Measurements from ENCODE around the gene CACNA1D. TPM values are rescaled to one million over a fixed set of nuclear protein-coding genes. Genes with fewer than 3 reads are reported as not detected.

Gene CACNA1D
- total RNA-seq, 4 donors from 2014 or later, result 0.75 to 2.5 (median 1.2) TPM

DNA sequence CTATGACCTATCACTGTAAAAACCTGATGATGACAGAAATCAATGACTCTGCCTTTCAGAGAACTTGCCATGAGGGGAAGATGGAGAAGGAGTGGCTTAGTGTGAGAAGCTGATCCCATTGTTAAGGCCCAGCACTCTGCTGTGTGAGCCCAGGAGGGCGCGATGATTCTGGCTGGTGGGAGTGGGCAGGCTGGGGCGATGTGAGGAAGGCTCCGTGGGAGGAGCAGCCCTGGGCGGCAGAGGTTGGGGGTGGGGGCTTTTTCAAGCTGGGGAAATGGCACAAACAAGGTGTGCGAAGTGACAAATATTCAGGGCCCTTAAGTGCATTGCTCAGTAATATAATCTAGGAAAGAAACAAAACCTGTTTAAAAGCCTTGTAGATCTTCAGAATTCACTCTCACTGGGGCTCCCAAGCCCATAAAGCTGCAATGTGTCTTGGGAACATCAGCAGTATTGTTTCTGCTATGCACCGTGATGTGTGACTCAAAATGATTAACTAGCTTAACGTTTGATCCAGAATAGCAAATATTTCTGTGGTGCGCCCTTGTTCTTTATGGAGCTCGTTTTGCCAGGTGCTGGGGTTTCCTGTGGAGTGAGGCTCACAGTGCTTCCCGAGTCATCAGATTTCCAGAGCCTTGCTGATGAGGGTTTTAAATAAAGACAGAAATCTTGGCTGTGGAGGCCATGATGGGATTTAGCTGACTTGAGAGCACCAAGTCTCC lies 210.8 kb downstream of the CACNA1D start:
- Histone ChIP-seq H3K27ac (replicated peaks in 1 of 4) (no peak overlapping the region), H3K4me3 (no peak overlapping the region), H3K36me3 (no peaks in the 10 kb centered on the region), H3K27me3 (no peaks in the 10 kb centered on the region), H3K4me1 (peaks cover 4 to 7% (median 6%) of the 10 kb centered on the region in 4 donors), H3K9me3 (no peaks in the 10 kb centered on the region)
- WGBS, result 78% methylated on average over 11 of the region's 11 CpGs
- intact Hi-C loops (cut with DNase I), result no loop called here
- DNase-seq (ENCODE audit: extremely low spot score), result peak; percentile 86
- TF ChIP-seq POLR2A (IDR thresholded peaks at IDR 0.05; ENCODE audit: low read depth), result no peak
- TF ChIP-seq CTCF (IDR thresholded peaks at IDR 0.05), result no peak
- no peak for TF ChIP-seq EP300 (IDR thresholded peaks at IDR 0.05)
- no peak for TF ChIP-seq POLR2AphosphoS5 (IDR thresholded peaks at IDR 0.05)

DNA sequence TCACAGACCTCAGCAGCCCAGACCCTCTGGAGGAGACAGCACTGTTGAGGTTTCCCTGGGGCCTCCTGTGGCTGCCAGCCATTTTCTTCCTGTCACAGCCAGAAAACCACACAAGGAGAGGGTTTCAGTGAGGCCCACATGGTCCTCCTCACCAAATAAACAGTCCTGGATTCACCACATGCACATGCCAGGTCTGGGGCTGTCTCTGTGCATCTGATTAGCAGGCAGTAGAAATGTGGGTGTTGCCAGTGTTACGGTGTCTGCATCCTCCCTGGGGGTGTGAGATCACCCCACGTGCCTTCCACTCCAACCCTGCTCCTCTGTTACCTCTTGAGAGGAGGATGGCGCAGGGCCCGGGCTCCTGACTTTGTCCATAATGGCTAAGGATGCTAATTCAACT lies 211.4 kb downstream of the CACNA1D start:
- Histone ChIP-seq H3K27me3 (no peaks in the 10 kb centered on the region), H3K36me3 (no peaks in the 10 kb centered on the region), H3K4me3 (no peak overlapping the region), H3K27ac (replicated peaks in 1 of 4) (no peak overlapping the region), H3K4me1 (peaks cover 6 to 10% (median 8%) of the 10 kb centered on the region in 4 donors), H3K9me3 (no peaks in the 10 kb centered on the region)
- intact Hi-C loops (cut with DNase I), result no loop called here
- no peak for DNase-seq (ENCODE audit: extremely low spot score)
- WGBS, result 90% methylated on average over 3 of the region's 4 CpGs
- TF ChIP-seq POLR2A (IDR thresholded peaks at IDR 0.05; ENCODE audit: low read depth) (no peak), POLR2AphosphoS5 (IDR thresholded peaks at IDR 0.05) (no peak)

DNA sequence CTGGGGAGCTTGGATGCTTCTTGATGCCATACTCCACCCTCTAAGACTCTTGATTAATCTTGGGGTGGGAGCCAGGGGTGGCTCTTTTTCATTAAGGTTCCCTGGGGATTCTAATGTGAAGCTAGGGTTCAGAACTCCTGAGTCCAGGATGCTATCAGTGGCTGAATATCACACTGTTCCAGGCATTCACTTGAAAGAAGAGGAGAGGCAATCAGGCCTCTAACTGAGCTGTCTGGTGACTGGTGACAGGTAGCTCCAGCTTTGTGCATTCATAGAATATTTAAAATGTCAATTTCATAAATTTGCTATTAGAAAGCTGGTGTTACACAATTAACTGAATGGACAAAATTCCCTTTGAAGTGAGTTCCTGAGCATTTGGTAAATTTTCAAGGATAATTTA lies 212.8 kb downstream of the CACNA1D start:
- Histone ChIP-seq H3K36me3 (no peaks in the 10 kb centered on the region), H3K27ac (replicated peaks in 1 of 4) (no peak overlapping the region), H3K9me3 (no peaks in the 10 kb centered on the region), H3K27me3 (no peaks in the 10 kb centered on the region), H3K4me1 (peaks cover 6 to 13% (median 9%) of the 10 kb centered on the region in 4 donors), H3K4me3 (no peak overlapping the region)
- DNase-seq (ENCODE audit: extremely low spot score), result peak; percentile 55
- no peak for TF ChIP-seq CTCF (IDR thresholded peaks at IDR 0.05)
- TF ChIP-seq POLR2AphosphoS5 (IDR thresholded peaks at IDR 0.05), result no peak
- no peak for TF ChIP-seq EP300 (IDR thresholded peaks at IDR 0.05)
- TF ChIP-seq POLR2A (IDR thresholded peaks at IDR 0.05; ENCODE audit: low read depth), result no peak
- intact Hi-C loops (cut with DNase I), result no loop called here

- H3K27ac ChIP-seq (replicated peaks in 1 of 4), result no peak overlapping the region
- intact Hi-C loops (cut with DNase I), result no loop called here
- TF ChIP-seq POLR2A (IDR thresholded peaks at IDR 0.05; ENCODE audit: low read depth) (no peak), EP300 (IDR thresholded peaks at IDR 0.05) (no peak), POLR2AphosphoS5 (IDR thresholded peaks at IDR 0.05) (no peak), CTCF (IDR thresholded peaks at IDR 0.05) (no peak)
These were observed 213.7 kb downstream of the CACNA1D start for GRCh38 chr3:53708001-53708621.

DNA sequence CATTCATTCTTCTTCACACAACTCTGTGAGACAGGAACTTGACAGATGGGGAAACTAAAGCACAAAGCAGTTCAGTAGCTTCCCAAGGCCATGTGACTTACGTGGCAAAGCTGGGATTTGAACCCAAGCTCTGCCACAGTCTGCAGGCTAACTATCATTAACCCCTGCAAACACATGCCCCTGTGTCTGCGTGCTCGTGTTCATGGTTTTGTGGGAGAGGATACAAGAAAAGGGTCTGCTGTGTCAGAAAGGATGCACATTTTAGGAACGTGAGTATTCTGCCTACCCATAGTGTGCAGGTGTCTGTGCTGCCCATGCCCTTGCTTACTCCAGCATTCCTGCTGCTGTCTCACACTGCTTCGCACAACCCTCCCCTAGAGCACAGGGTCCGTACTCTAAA lies 214.8 kb downstream of the CACNA1D start:
- TF ChIP-seq EP300 (IDR thresholded peaks at IDR 0.05) (no peak), POLR2A (IDR thresholded peaks at IDR 0.05; ENCODE audit: low read depth) (no peak), POLR2AphosphoS5 (IDR thresholded peaks at IDR 0.05) (no peak), CTCF (IDR thresholded peaks at IDR 0.05) (no peak)
- Histone ChIP-seq H3K9me3 (no peaks in the 10 kb centered on the region), H3K27ac (replicated peaks in 1 of 4) (no peak overlapping the region), H3K4me3 (no peak overlapping the region), H3K27me3 (no peaks in the 10 kb centered on the region), H3K4me1 (peaks cover 6 to 13% (median 9%) of the 10 kb centered on the region in 4 donors), H3K36me3 (no peaks in the 10 kb centered on the region)
- peak; percentile 57 for DNase-seq (ENCODE audit: extremely low spot score)
- WGBS, result 73% methylated on average over 6 of the region's 6 CpGs
- intact Hi-C loops (cut with DNase I), result no loop called here

More at GRCh38 chr3:53708001-53708621, 213.7 kb downstream of the CACNA1D start:
- peaks cover 6 to 13% (median 9%) of the 10 kb centered on the region in 4 donors for H3K4me1 ChIP-seq
- H3K9me3 ChIP-seq, result no peaks in the 10 kb centered on the region
- H3K36me3 ChIP-seq, result no peaks in the 10 kb centered on the region
- H3K27me3 ChIP-seq, result no peaks in the 10 kb centered on the region
- 83% methylated on average over 4 of the region's 4 CpGs for WGBS
- no peak overlapping the region for H3K4me3 ChIP-seq
- peak; percentile 75 for DNase-seq (ENCODE audit: extremely low spot score)

Data from esophagus muscularis mucosa (tissue), 4 donors.